Colonic mucosa (tissue), 4 donors: ENCODE results near the gene ATP2A3. TPM values are rescaled to one million over a fixed set of nuclear protein-coding genes. Genes with fewer than 3 reads are reported as not detected.
A peak's percentile ranks its signal among the peaks of the same experiment; 100 is the strongest.

Experiments
- DNase-seq: peaks from one replicate; pipeline ENCODE4 v3.0.0-alpha.2; 2020
- H3K27ac ChIP-seq: fragments of 200-600 bp; one replicate; pipeline ENCODE4 v1.8.0; 2021
- H3K27me3 ChIP-seq: fragments of 200-600 bp; one replicate; pipeline ENCODE4 v1.8.0; 2021
- H3K36me3 ChIP-seq: fragments of 200-600 bp; one replicate; pipeline ENCODE4 v1.8.0; 2021
- H3K4me1 ChIP-seq: fragments of 200-600 bp; one replicate; pipeline ENCODE4 v1.8.0; 2021; ENCODE audit warnings: mild to moderate bottlenecking
- H3K4me3 ChIP-seq: fragments of 200-600 bp; one replicate; pipeline ENCODE4 v1.8.0; 2021
- H3K9ac ChIP-seq, 2 donors: one replicate each; pipeline ENCODE4 v1.7.0; 2013; ENCODE audit warnings: control low read depth in 2 of 2, low read depth in 2 of 2, low read length in 2 of 2
- H3K9me3 ChIP-seq: fragments of 200-600 bp; one replicate; pipeline ENCODE4 v1.8.0; 2021
- intact Hi-C: fragments of 100-400 bp; cut with DNase I; formaldehyde crosslinking; loops from one replicate; pipeline ENCODE4 v1.14.1; 2022
- total RNA-seq, 2 donors: library from RNA; stranded (reverse); fragmentation: NEBNext Ultra II Directional in 1 of 2; extraction: Animal tissue kit (Norgen Biotek cat#: 25700) in 1 of 2; gene quantifications; one replicate each; pipeline ENCODE4 v1.2.1, GENCODE V29; 2021
- TF ChIP-seq, protein P1 (sequence below): fragments of 200-600 bp; IDR thresholded peaks from one replicate; pipeline ENCODE4 v1.8.0; 2022; ENCODE audit warnings: antibody characterized with exemption, mild to moderate bottlenecking
- donor health status: healthy.
- donor health status: DM: no; HTN: no; CAD: no.
- donor health status: DM: no; HTN: no; CAD: no.

ATP2A3 gene
- total RNA-seq, 2 donors from 2014 or later, result 197 to 308 TPM

DNA sequence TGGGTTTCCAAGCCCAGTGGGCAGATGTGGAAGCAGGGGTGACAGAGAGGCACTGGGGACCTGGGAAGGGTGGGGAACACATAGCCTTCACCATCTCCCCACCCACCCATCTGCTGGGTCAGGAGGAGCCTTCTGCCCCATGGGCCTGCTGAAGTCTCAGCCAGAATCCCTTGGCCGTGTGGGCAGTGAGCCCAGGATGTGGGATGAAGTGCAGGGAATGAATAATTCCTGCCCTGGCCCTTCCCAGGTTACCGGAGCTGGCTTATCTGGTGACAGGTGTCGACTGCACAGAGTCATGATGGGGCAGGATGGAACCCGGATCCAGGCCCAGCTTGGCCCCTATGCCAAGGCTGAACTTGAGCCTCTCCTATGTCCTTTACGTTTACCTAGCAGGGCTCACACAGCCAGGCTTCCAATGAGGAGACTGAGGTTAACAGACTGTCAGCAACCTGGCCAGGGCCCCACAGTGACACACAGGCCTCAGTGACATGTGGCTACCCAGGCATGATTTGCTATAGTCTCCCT is 17.5 kb downstream of the ATP2A3 start:
- Histone ChIP-seq H3K27ac (no peak overlapping the region), H3K4me1 (no peaks in the 10 kb centered on the region), H3K9ac (no peak overlapping the region), H3K4me3 (no peak overlapping the region), H3K36me3 (peaks cover 17% of the 10 kb centered on the region), H3K9me3 (no peaks in the 10 kb centered on the region), H3K27me3 (no peaks in the 10 kb centered on the region)
- intact Hi-C loops, result no loop called here
- TF ChIP-seq, protein P1, sequence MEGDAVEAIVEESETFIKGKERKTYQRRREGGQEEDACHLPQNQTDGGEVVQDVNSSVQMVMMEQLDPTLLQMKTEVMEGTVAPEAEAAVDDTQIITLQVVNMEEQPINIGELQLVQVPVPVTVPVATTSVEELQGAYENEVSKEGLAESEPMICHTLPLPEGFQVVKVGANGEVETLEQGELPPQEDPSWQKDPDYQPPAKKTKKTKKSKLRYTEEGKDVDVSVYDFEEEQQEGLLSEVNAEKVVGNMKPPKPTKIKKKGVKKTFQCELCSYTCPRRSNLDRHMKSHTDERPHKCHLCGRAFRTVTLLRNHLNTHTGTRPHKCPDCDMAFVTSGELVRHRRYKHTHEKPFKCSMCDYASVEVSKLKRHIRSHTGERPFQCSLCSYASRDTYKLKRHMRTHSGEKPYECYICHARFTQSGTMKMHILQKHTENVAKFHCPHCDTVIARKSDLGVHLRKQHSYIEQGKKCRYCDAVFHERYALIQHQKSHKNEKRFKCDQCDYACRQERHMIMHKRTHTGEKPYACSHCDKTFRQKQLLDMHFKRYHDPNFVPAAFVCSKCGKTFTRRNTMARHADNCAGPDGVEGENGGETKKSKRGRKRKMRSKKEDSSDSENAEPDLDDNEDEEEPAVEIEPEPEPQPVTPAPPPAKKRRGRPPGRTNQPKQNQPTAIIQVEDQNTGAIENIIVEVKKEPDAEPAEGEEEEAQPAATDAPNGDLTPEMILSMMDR, result no peak
- DNase-seq, result no peak

DNA sequence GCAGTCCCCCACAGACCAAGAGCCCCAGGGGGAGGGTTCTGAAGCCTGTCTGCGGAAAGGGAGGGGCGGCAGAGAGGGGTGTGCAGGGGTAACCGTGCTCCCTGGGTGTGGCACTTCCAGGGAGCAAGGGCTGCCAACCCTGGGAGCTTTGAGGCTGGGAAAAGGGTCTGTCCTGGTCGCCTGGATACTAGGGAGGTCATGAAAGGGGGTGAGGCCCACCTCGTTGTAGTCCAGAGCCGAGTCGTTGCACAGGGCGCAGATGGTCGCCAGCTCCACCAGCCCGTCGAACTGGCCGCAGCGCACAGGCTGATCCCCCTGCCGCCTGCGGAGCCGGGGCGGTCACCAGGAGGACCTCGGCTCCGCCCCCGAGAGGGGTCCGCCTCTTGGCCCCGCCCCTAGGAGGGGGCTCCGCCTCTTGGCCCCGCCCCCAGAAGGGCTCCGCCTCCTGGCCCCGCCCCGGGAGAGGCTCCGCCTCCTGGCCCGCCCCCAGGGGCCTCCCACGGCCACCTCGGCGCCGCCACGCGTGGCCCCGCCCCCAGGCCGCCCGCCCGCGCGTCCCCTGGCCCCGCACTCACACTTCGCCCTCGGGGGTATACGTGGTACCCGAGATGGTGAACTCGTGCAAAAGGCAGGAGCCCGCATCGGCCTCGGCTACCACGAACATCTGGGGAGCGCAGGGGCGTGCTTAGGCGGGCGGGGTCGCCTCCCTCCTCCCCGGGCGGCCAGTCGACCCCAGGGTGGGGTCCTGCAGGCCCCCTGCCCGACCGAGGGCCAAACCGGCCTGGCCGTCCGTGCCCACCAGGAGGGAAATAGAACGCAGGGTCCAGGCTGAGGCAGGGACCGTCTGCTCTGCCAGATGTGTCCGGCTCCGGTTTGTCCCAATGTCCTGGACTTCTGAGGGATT is 19.5 kb downstream of the ATP2A3 start:
- Histone ChIP-seq H3K4me1 (no peaks in the 10 kb centered on the region), H3K36me3 (peaks cover 20% of the 10 kb centered on the region), H3K4me3 (no peak overlapping the region), H3K27me3 (no peaks in the 10 kb centered on the region), H3K27ac (no peak overlapping the region), H3K9me3 (no peaks in the 10 kb centered on the region), H3K9ac (no peak overlapping the region)
- intact Hi-C loops, result no loop called here
- TF ChIP-seq, protein P1, result no peak
- peak; percentile 37 for DNase-seq

DNA sequence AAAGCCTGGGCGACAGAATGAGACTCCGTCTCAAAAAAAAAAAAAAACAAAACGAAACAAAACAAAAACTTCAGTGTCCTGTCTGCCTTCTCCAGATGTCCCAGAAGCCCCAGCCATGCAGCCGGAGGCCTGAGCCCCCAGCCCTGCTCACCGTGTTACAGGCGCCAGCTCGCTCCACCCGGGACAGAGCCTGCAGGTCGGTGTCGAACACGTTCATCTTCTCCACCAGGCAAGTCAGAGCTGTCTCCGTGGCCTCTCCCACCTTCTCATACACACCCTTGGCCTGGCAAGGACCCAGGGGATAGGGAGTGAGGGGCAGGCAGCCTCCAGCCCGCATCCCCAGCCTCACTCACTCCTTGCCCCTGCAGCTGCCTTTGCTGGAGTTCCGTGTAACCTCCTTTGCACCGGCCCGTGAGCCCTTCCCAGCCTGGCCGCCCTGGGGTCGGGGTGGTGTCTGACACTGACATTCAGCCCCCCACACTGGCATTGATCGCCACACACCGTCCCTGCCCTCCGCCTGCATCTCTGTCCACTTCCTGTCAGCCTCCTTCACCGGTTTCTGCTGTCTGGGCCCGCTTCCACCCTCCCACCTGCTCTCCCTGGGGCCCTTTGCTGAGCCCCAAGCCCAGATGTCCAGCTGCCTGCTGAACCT is 20.9 kb downstream of the ATP2A3 start:
- intact Hi-C loops, result no loop called here
- Histone ChIP-seq H3K4me1 (no peaks in the 10 kb centered on the region), H3K9me3 (no peaks in the 10 kb centered on the region), H3K27ac (no peak overlapping the region), H3K4me3 (no peak overlapping the region), H3K27me3 (no peaks in the 10 kb centered on the region), H3K9ac (no peak overlapping the region), H3K36me3 (peaks cover 15% of the 10 kb centered on the region)
- no peak for DNase-seq
- TF ChIP-seq, protein P1, result no peak

DNA sequence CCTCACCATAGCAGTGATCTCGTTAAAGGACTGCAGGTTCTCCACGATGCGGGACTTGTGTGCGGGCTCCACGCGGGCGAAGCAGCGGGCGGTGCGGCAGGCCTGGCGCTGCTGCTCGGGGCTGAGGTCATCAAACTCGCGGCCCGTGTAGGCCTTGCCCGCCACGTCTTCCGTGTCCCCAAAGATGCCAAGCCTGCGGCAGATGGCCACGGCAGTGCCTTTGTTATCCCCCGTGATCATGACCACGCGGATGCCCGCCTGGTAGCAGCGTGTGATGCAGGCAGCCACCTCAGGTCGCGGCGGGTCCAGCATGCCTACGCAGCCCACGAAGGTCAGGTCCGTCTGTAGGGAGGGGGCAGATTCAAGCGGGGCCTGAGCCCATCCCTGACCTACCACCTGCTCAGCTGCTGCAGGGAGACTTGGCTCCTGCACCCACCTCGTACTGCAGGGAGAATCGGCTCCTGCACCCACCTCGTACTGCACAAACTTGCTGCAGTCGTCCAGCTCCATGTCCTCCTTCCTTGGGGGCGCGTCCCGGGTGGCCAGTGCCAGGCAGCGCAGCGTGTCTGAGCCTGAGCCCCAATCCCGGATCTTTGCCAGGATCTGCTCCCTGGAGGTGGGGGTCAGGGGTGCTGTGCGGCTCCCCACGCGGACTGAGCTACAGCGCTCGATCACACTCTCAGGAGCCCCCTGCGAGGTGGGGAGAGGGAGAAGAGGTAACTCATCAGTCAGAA is 23.1 kb downstream of the ATP2A3 start:
- Histone ChIP-seq H3K9me3 (no peaks in the 10 kb centered on the region), H3K36me3 (peaks cover 15% of the 10 kb centered on the region), H3K27ac (no peak overlapping the region), H3K9ac (no peak overlapping the region), H3K4me1 (no peaks in the 10 kb centered on the region), H3K4me3 (no peak overlapping the region), H3K27me3 (no peaks in the 10 kb centered on the region)
- intact Hi-C loops, result no loop called here
- no peak for DNase-seq
- TF ChIP-seq, protein P1, result no peak

DNA sequence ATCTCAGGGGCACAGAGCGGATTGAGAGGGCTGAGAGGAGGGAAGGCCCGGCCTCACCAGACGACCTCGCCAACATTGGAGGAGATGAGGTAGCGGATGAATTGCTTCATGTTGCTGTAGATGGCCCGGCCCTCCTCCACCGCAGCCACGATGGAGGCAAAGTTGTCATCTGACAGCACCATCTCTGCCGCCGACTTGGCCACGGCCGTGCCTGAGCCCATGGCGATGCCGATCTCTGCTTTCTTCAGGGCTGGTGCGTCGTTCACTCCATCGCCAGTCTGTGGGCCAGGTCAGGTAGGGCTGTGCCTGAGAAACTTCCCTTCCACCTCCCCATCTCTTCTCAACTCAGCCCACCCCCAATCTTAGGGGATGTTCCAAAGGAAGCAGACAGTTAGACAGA is 26.9 kb downstream of the ATP2A3 start:
- H3K9me3 ChIP-seq, result no peaks in the 10 kb centered on the region
- no peaks in the 10 kb centered on the region for H3K4me1 ChIP-seq
- no peak overlapping the region for H3K27ac ChIP-seq
- no peaks in the 10 kb centered on the region for H3K27me3 ChIP-seq
- H3K36me3 ChIP-seq, result peaks cover 15% of the 10 kb centered on the region
- TF ChIP-seq, protein P1, result no peak
- DNase-seq, result no peak
- H3K9ac ChIP-seq, result no peak overlapping the region
- H3K4me3 ChIP-seq, result no peak overlapping the region
- intact Hi-C loops, result loop anchor here (5.0 kb wide), 1 partner anchor 70 kb away; no protein-coding TSS in a partner anchor
